Measurements from ENCODE around the gene SULT4A1.

Gene SULT4A1

GRCh38 chr22:43860126-43860525, 2.2 kb downstream of the SULT4A1 start:
- no peak for DNase-seq (ENCODE audit: low spot score)

- no peak for DNase-seq (ENCODE audit: low spot score)
These were observed 2.7 kb downstream of the SULT4A1 start for GRCh38 chr22:43859621-43860020.

- no peak for DNase-seq (ENCODE audit: low spot score)
These were observed 3.1 kb downstream of the SULT4A1 start for GRCh38 chr22:43859176-43859575.

- no peak for DNase-seq (ENCODE audit: low spot score)
These were observed 4.0 kb downstream of the SULT4A1 start for GRCh38 chr22:43858156-43858895.

GRCh38 chr22:43857367-43857766, 4.9 kb downstream of the SULT4A1 start:
- no peak for DNase-seq (ENCODE audit: low spot score)

- DNase-seq (ENCODE audit: low spot score) = no peak
These were observed 6.9 kb downstream of the SULT4A1 start for GRCh38 chr22:43855431-43855830.

GRCh38 chr22:43854786-43855271, 7.5 kb downstream of the SULT4A1 start:
- no peak for DNase-seq (ENCODE audit: low spot score)

GRCh38 chr22:43854121-43854785, 8.1 kb downstream of the SULT4A1 start:
- no peak for DNase-seq (ENCODE audit: low spot score)

- DNase-seq (ENCODE audit: low spot score) = no peak
These were observed 8.9 kb downstream of the SULT4A1 start for GRCh38 chr22:43853328-43853931.

GRCh38 chr22:43852573-43853327, 9.6 kb downstream of the SULT4A1 start:
- no peak for DNase-seq (ENCODE audit: low spot score)

- DNase-seq (ENCODE audit: low spot score) = no peak
These were observed 10.4 kb downstream of the SULT4A1 start for GRCh38 chr22:43851979-43852307.

GRCh38 chr22:43851058-43851978, 11.0 kb downstream of the SULT4A1 start:
- DNase-seq (ENCODE audit: low spot score) = no peak

GRCh38 chr22:43850529-43850928, 11.8 kb downstream of the SULT4A1 start:
- DNase-seq (ENCODE audit: low spot score) = no peak

- DNase-seq (ENCODE audit: low spot score) = no peak
These were observed 12.6 kb downstream of the SULT4A1 start for GRCh38 chr22:43849731-43850130.

- DNase-seq (ENCODE audit: low spot score) = no peak
These were observed 13.7 kb downstream of the SULT4A1 start for GRCh38 chr22:43848366-43849171.

GRCh38 chr22:43847376-43848289, 14.7 kb downstream of the SULT4A1 start:
- DNase-seq (ENCODE audit: low spot score) = no peak

GRCh38 chr22:43846966-43847365, 15.3 kb downstream of the SULT4A1 start:
- DNase-seq (ENCODE audit: low spot score) = no peak

GRCh38 chr22:43845981-43846380, 16.3 kb downstream of the SULT4A1 start:
- no peak for DNase-seq (ENCODE audit: low spot score)
